Stomach (tissue), 4 donors: Measurements from ENCODE around the gene LAMC1.
A peak's percentile ranks its signal among the peaks of the same experiment; 100 is the strongest.

ENCODE experiments used
- POLR2A ChIP-seq, 4 donors: fragments of 450-650 bp; IDR thresholded peaks; one replicate each; pipeline ENCODE4 v1.6.1; 2016; ENCODE audit warnings: antibody characterized with exemption in 4 of 4, control low read depth in 2 of 4, mild to moderate bottlenecking in 1 of 4, moderate library complexity in 1 of 4
- POLR2AphosphoS5 ChIP-seq, 3 donors: sonication (generic); formaldehyde crosslinking; IDR thresholded peaks; one replicate each; pipeline ENCODE4 v1.6.1; 2016; ENCODE audit warnings: antibody characterized with exemption in 3 of 3
- TF ChIP-seq, protein P1 (sequence below), 7 experiments: fragments of 450-650 bp in 4 of 7; fragments of 200-600 bp in 3 of 7; sonication (generic) in 3 of 7; IDR thresholded peaks; one replicate each; pipeline ENCODE4 v1.5.1; 2016 to 2019; ENCODE audit warnings: antibody characterized with exemption in 7 of 7, control low read depth in 2 of 7, mild to moderate bottlenecking in 1 of 7

DNA sequence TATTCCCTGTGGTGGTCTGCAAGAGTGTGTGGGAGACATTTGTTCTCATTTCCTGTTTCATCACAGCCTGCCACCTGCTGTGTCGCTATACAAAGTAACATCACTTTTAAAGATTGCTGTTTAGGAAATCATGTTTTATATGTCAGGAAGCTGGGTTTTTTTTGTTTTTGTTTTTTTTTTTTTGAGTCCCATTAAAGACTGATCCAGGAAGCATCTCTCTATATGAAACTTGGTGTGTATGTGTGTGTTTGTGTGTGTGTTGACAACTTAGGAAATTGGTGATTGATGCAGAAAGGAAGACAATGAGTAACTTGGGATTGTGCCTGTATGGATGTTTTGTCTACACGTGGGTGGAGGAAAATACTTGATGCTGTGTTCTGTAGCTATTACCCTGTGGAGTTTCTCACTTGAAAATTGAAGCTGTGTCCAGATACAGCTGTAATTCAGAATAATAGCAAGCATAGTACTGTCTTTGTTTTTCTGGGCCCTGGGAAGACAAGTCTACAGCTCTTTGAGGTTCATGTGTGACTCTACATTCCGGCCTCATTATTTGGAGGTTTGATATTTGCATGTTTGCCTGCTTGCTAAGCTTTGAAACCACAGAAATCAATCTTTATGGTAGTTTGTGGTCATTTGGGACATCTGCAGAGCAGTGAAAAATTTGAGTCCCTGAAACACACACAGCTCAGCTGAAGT lies 47.9 kb downstream of the LAMC1 start:
- TF ChIP-seq POLR2AphosphoS5 (IDR thresholded peaks at IDR 0.05) (peak in 1 of 3 donors; percentile 5), POLR2A (IDR thresholded peaks at IDR 0.05) (no peak)
- TF ChIP-seq, protein P1, sequence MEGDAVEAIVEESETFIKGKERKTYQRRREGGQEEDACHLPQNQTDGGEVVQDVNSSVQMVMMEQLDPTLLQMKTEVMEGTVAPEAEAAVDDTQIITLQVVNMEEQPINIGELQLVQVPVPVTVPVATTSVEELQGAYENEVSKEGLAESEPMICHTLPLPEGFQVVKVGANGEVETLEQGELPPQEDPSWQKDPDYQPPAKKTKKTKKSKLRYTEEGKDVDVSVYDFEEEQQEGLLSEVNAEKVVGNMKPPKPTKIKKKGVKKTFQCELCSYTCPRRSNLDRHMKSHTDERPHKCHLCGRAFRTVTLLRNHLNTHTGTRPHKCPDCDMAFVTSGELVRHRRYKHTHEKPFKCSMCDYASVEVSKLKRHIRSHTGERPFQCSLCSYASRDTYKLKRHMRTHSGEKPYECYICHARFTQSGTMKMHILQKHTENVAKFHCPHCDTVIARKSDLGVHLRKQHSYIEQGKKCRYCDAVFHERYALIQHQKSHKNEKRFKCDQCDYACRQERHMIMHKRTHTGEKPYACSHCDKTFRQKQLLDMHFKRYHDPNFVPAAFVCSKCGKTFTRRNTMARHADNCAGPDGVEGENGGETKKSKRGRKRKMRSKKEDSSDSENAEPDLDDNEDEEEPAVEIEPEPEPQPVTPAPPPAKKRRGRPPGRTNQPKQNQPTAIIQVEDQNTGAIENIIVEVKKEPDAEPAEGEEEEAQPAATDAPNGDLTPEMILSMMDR (IDR thresholded peaks at IDR 0.05) = no peak
